GM23338 (cell line): ENCODE measurements around the gene GRAMD2B. TPM values are rescaled to one million over a fixed set of nuclear protein-coding genes. Genes with fewer than 3 reads are reported as not detected.

Source experiments
- ATAC-seq: fragments of 200-7000 bp; cut with Tn5 transposase; 3 replicates; pipeline ENCODE4 v1.9.1; 2020
- DNase-seq: peaks from one replicate; pipeline ENCODE4 v3.0.0-alpha.2; 2015; ENCODE audit warnings: low spot score
- H2AFZ ChIP-seq: fragments of 200-600 bp; sonication (generic); 2 replicates; pipeline ENCODE4 v1.8.0; 2016; ENCODE audit warnings: antibody characterized with exemption, mild to moderate bottlenecking, moderate library complexity
- H3F3A ChIP-seq: fragments of 200-600 bp; sonication (generic); replicated peaks from 2 replicates; pipeline ENCODE4 v1.8.0; 2017; ENCODE audit warnings: antibody characterized with exemption, mixed run types, low read depth
- H3K27ac ChIP-seq: fragments of 200-600 bp; sonication (generic); 2 replicates; pipeline ENCODE4 v1.6.1; 2016; ENCODE audit warnings: low read depth
- H3K27me3 ChIP-seq: fragments of 200-600 bp; sonication (generic); 2 replicates; pipeline ENCODE4 v1.8.0; 2016; ENCODE audit warnings: mild to moderate bottlenecking, mixed run types, moderate library complexity; ENCODE audit not compliant: insufficient read depth
- H3K36me3 ChIP-seq: fragments of 200-600 bp; sonication (generic); 2 replicates; pipeline ENCODE4 v1.8.0; 2016; ENCODE audit warnings: mild to moderate bottlenecking; ENCODE audit not compliant: insufficient read depth
- H3K4me1 ChIP-seq: fragments of 200-600 bp; sonication (generic); 2 replicates; pipeline ENCODE4 v1.8.0; 2016; ENCODE audit warnings: mild to moderate bottlenecking, moderate library complexity; ENCODE audit not compliant: insufficient read depth
- H3K4me2 ChIP-seq: fragments of 200-600 bp; sonication (generic); 2 replicates; pipeline ENCODE4 v1.7.1; 2017; ENCODE audit warnings: mixed run types
- H3K4me3 ChIP-seq: fragments of 200-600 bp; sonication (generic); 2 replicates; pipeline ENCODE4 v1.6.1; 2016; ENCODE audit warnings: mixed run types
- H3K79me2 ChIP-seq: fragments of 200-600 bp; sonication (generic); replicated peaks from 2 replicates; pipeline ENCODE4 v1.8.0; 2017; ENCODE audit warnings: mild to moderate bottlenecking; ENCODE audit not compliant: insufficient read depth
- H3K9me2 ChIP-seq: fragments of 200-600 bp; sonication (generic); 2 replicates; pipeline ENCODE4 v1.8.0; 2017; ENCODE audit not compliant: insufficient read depth
- H4K20me1 ChIP-seq: fragments of 200-600 bp; sonication (generic); replicated peaks from 2 replicates; pipeline ENCODE4 v1.8.0; 2017; ENCODE audit warnings: mild to moderate bottlenecking; ENCODE audit not compliant: insufficient read depth
- H3K27ac Mint-ChIP-seq: 2 replicates; pipeline ENCODE4 v1.8.0; 2020; ENCODE audit warnings: inconsistent platforms, mild to moderate bottlenecking, moderate library complexity, mixed read lengths
- H3K27me3 Mint-ChIP-seq: 3 replicates; pipeline ENCODE4 v1.8.0; 2022; ENCODE audit warnings: low read depth, mild to moderate bottlenecking, moderate library complexity, mixed read lengths, inconsistent platforms; ENCODE audit not compliant: insufficient read depth, poor library complexity
- H3K36me3 Mint-ChIP-seq: 3 replicates; pipeline ENCODE4 v1.8.0; 2021; ENCODE audit warnings: low read depth, mild to moderate bottlenecking, inconsistent platforms, moderate library complexity, mixed read lengths
- H3K4me1 Mint-ChIP-seq: 3 replicates; pipeline ENCODE4 v1.8.0; 2020; ENCODE audit warnings: mild to moderate bottlenecking, inconsistent platforms, mixed read lengths
- H3K4me3 Mint-ChIP-seq: 3 replicates; pipeline ENCODE4 v1.8.0; 2021; ENCODE audit warnings: moderate library complexity, mild to moderate bottlenecking, inconsistent platforms, mixed read lengths
- H3K9me3 Mint-ChIP-seq: 3 replicates; pipeline ENCODE4 v1.8.0; 2020; ENCODE audit warnings: moderate library complexity, mild to moderate bottlenecking, inconsistent platforms, mixed read lengths
- CREB1 ChIP-seq: fragments of 250-450 bp; sonication (Bioruptor Pico); IDR thresholded peaks from 2 replicates; pipeline ENCODE4 v1.5.0; 2020; ENCODE audit warnings: low read depth, mild to moderate bottlenecking, moderate library complexity
- CTCF ChIP-seq, 2 experiments: fragments of 200-600 bp in 1 of 2; sonication (generic) in 1 of 2; conservative IDR thresholded peaks; 2 replicates each; pipeline versions ENCODE4 v1.5.1 to v1.6.1; 2016 to 2017; ENCODE audit warnings: antibody characterized with exemption in 2 of 2, low read depth in 2 of 2, mild to moderate bottlenecking in 2 of 2, moderate library complexity in 1 of 2
- ETS1 ChIP-seq: IDR thresholded peaks from 2 replicates; pipeline ENCODE4 v1.6.1; 2016; ENCODE audit warnings: antibody characterized with exemption
- EZH2 ChIP-seq: fragments of 200-600 bp; sonication (generic); IDR thresholded peaks from one replicate; pipeline ENCODE4 v1.8.0; 2017; ENCODE audit warnings: antibody characterized with exemption, mild to moderate bottlenecking, low read depth; ENCODE audit not compliant: unreplicated experiment
- EZH2phosphoT487 ChIP-seq: fragments of 200-600 bp; sonication (generic); IDR thresholded peaks from one replicate; pipeline ENCODE4 v1.8.1; 2018; ENCODE audit warnings: antibody characterized with exemption; ENCODE audit not compliant: unreplicated experiment
- JUNB ChIP-seq: IDR thresholded peaks from one replicate; pipeline ENCODE4 v1.6.1; 2016; ENCODE audit warnings: antibody characterized with exemption; ENCODE audit not compliant: unreplicated experiment
- NANOG ChIP-seq: IDR thresholded peaks from 2 replicates; pipeline ENCODE4 v1.6.1; 2016; ENCODE audit warnings: antibody characterized with exemption, borderline replicate concordance
- POLR2AphosphoS5 ChIP-seq: IDR thresholded peaks from 2 replicates; pipeline ENCODE4 v1.6.1; 2016; ENCODE audit warnings: antibody characterized with exemption, low read depth
- REST ChIP-seq: IDR thresholded peaks from one replicate; pipeline ENCODE4 v1.6.1; 2018; ENCODE audit warnings: antibody characterized with exemption; ENCODE audit not compliant: unreplicated experiment
- STAT1 ChIP-seq: IDR thresholded peaks from one replicate; pipeline ENCODE4 v1.6.1; 2016; ENCODE audit warnings: antibody characterized with exemption; ENCODE audit not compliant: unreplicated experiment
- ZNF114 ChIP-seq: fragments of 250-450 bp; sonication (Bioruptor Pico); IDR thresholded peaks from 2 replicates; pipeline ENCODE4 v1.5.0; 2020; ENCODE audit warnings: mild to moderate bottlenecking, moderate library complexity
- ZNF331 ChIP-seq: fragments of 250-450 bp; sonication (Bioruptor Pico); IDR thresholded peaks from 2 replicates; pipeline ENCODE4 v1.5.0; 2020; ENCODE audit warnings: low read depth, mild to moderate bottlenecking, moderate library complexity
- polyA plus RNA-seq: library from polyadenylated mRNA; unstranded; fragments of >200 nt; fragmentation: Nextera tagmentation; extraction: Ambion mirVana; gene quantifications from 2 replicates; pipeline ENCODE4 v1.2.1, GENCODE V29; 2016
- total RNA-seq: library from RNA; depleted of rRNA; stranded (reverse); fragments of >200 nt; shearing (Covaris generic); gene quantifications from 2 replicates; pipeline ENCODE4 v1.2.3, GENCODE V29; 2014
- TF ChIP-seq, protein P1 (sequence below): fragments of 250-450 bp; sonication (Bioruptor Pico); IDR thresholded peaks from 2 replicates; pipeline ENCODE4 v1.5.0; 2020; ENCODE audit warnings: mild to moderate bottlenecking, moderate library complexity

The GRAMD2B gene
- total and polyA plus RNA-seq, 2 experiments from 2014 or later = 9.7 to 16.9 TPM

DNA sequence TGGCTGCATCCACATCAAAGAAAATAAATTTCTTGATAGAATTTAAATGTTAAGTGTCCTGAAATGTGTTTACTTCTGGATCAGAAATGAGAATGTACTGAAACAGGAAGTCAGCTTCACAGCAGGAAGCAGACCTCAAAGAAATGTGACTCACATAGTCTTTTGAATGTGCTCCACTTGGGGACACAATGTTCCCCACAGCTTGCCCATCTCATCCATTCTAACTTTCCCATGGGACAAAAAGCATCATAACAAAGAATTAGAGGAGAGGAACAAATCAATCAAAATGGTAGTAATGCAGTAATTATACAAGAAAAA, 85.7 kb downstream of the GRAMD2B start:
- H3K4me3 Mint-ChIP-seq = no peak overlapping the region
- no peak overlapping the region for H3K4me2 ChIP-seq
- no peaks in the 10 kb centered on the region for H3K36me3 ChIP-seq
- no peaks in the 10 kb centered on the region for H3K9me3 Mint-ChIP-seq
- H3K4me3 ChIP-seq = no peak overlapping the region
- ATAC-seq = no peak
- no peaks in the 10 kb centered on the region for H3K4me1 ChIP-seq
- H4K20me1 ChIP-seq = no peaks in the 10 kb centered on the region
- no peaks in the 10 kb centered on the region for H3F3A ChIP-seq
- peaks cover 5% of the 10 kb centered on the region for H3K27me3 Mint-ChIP-seq
- peaks cover 4% of the 10 kb centered on the region; the same call in 1 of the 3 replicates for H3K4me1 Mint-ChIP-seq
- TF ChIP-seq EZH2 = no peak
- TF ChIP-seq STAT1 = no peak
- no peak for TF ChIP-seq NANOG
- TF ChIP-seq JUNB = no peak
- no peak for TF ChIP-seq ZNF114 (CRISPR knock-in tag)
- TF ChIP-seq, protein P1, sequence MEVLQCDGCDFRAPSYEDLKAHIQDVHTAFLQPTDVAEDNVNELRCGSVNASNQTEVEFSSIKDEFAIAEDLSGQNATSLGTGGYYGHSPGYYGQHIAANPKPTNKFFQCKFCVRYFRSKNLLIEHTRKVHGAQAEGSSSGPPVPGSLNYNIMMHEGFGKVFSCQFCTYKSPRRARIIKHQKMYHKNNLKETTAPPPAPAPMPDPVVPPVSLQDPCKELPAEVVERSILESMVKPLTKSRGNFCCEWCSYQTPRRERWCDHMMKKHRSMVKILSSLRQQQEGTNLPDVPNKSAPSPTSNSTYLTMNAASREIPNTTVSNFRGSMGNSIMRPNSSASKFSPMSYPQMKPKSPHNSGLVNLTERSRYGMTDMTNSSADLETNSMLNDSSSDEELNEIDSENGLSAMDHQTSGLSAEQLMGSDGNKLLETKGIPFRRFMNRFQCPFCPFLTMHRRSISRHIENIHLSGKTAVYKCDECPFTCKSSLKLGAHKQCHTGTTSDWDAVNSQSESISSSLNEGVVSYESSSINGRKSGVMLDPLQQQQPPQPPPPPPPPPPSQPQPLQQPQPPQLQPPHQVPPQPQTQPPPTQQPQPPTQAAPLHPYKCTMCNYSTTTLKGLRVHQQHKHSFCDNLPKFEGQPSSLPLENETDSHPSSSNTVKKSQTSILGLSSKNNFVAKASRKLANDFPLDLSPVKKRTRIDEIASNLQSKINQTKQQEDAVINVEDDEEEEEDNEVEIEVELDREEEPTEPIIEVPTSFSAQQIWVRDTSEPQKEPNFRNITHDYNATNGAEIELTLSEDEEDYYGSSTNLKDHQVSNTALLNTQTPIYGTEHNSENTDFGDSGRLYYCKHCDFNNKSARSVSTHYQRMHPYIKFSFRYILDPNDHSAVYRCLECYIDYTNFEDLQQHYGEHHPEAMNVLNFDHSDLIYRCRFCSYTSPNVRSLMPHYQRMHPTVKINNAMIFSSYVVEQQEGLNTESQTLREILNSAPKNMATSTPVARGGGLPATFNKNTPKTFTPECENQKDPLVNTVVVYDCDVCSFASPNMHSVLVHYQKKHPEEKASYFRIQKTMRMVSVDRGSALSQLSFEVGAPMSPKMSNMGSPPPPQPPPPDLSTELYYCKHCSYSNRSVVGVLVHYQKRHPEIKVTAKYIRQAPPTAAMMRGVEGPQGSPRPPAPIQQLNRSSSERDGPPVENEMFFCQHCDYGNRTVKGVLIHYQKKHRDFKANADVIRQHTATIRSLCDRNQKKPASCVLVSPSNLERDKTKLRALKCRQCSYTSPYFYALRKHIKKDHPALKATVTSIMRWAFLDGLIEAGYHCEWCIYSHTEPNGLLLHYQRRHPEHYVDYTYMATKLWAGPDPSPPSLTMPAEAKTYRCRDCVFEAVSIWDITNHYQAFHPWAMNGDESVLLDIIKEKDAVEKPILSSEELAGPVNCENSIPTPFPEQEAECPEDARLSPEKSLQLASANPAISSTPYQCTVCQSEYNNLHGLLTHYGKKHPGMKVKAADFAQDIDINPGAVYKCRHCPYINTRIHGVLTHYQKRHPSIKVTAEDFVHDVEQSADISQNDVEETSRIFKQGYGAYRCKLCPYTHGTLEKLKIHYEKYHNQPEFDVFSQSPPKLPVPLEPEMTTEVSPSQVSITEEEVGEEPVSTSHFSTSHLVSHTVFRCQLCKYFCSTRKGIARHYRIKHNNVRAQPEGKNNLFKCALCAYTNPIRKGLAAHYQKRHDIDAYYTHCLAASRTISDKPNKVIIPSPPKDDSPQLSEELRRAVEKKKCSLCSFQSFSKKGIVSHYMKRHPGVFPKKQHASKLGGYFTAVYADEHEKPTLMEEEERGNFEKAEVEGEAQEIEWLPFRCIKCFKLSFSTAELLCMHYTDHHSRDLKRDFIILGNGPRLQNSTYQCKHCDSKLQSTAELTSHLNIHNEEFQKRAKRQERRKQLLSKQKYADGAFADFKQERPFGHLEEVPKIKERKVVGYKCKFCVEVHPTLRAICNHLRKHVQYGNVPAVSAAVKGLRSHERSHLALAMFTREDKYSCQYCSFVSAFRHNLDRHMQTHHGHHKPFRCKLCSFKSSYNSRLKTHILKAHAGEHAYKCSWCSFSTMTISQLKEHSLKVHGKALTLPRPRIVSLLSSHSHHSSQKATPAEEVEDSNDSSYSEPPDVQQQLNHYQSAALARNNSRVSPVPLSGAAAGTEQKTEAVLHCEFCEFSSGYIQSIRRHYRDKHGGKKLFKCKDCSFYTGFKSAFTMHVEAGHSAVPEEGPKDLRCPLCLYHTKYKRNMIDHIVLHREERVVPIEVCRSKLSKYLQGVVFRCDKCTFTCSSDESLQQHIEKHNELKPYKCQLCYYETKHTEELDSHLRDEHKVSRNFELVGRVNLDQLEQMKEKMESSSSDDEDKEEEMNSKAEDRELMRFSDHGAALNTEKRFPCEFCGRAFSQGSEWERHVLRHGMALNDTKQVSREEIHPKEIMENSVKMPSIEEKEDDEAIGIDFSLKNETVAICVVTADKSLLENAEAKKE (CRISPR knock-in tag) = no peak
- TF ChIP-seq POLR2AphosphoS5 = no peak
- TF ChIP-seq CTCF (conservative IDR thresholded peaks at IDR 0.05; ENCODE audit: low read depth in 2 of 2) = no peak
- no peak for TF ChIP-seq EZH2phosphoT487
- no peak for TF ChIP-seq CREB1 (CRISPR knock-in tag)
- TF ChIP-seq ZNF331 = no peak
- no peak for TF ChIP-seq REST
- TF ChIP-seq ETS1 = no peak
- H3K36me3 Mint-ChIP-seq = no peaks in the 10 kb centered on the region
- H3K27me3 ChIP-seq = no peaks in the 10 kb centered on the region
- no peak overlapping the region for H3K27ac ChIP-seq
- no peak for DNase-seq
- H3K79me2 ChIP-seq = no peaks in the 10 kb centered on the region
- H3K9me2 ChIP-seq = peaks cover 23% of the 10 kb centered on the region
- H3K27ac Mint-ChIP-seq = no peak overlapping the region
- no peak overlapping the region for H2AFZ ChIP-seq
